WTC11 (cell line): ENCODE results near the gene SMIM26. TPM values are rescaled to one million over a fixed set of nuclear protein-coding genes. Genes with fewer than 3 reads are reported as not detected.

Experiments
- ATAC-seq: fragments of 200-7000 bp; cut with Tn5 transposase; 2 replicates; pipeline ENCODE4 v1.10.0; 2021; ENCODE audit warnings: mild to moderate bottlenecking, moderate library complexity
- CTCF ChIA-PET: fragments of 300-600 bp; sonication (Branson Sonifier 250); formaldehyde crosslinking; loops from one replicate; lab custom pipeline; 2021; ENCODE audit warnings: antibody characterized with exemption; lab: Charles Lee
- POLR2A ChIA-PET: fragments of 350-600 bp; sonication (Branson Sonifier 250); formaldehyde crosslinking; loops from one replicate; lab custom pipeline; 2021; ENCODE audit warnings: antibody characterized with exemption; lab: Charles Lee
- DNase-seq: peaks from one replicate; pipeline ENCODE4 v3.0.0; 2021; ENCODE audit warnings: low spot score
- H3K27ac Mint-ChIP-seq: 2 replicates; pipeline ENCODE4 v1.8.0; 2021; ENCODE audit warnings: mixed read lengths
- H3K27me3 Mint-ChIP-seq: 2 replicates; pipeline ENCODE4 v1.8.0; 2021; ENCODE audit warnings: low read depth, mild to moderate bottlenecking, moderate library complexity, mixed read lengths
- H3K36me3 Mint-ChIP-seq: 2 replicates; pipeline ENCODE4 v1.8.0; 2021; ENCODE audit warnings: mixed read lengths
- H3K4me1 Mint-ChIP-seq: 2 replicates; pipeline ENCODE4 v1.8.0; 2022; ENCODE audit warnings: mixed read lengths
- H3K4me3 Mint-ChIP-seq: 2 replicates; pipeline ENCODE4 v1.8.0; 2021; ENCODE audit warnings: mild to moderate bottlenecking, moderate library complexity, mixed read lengths
- H3K9me3 Mint-ChIP-seq: 2 replicates; pipeline ENCODE4 v1.8.0; 2021; ENCODE audit warnings: mixed read lengths
- ATF6 ChIP-seq: sonication (generic); formaldehyde crosslinking; IDR thresholded peaks from 2 replicates; pipeline ENCODE4 v1.8.1; 2023; ENCODE audit warnings: mild to moderate bottlenecking, missing genetic modification reagents
- CREM ChIP-seq: sonication (generic); formaldehyde crosslinking; IDR thresholded peaks from 2 replicates; pipeline ENCODE4 v1.8.1; 2022; ENCODE audit warnings: mild to moderate bottlenecking, missing genetic modification reagents, moderate library complexity
- GRHL2 ChIP-seq: fragments of 250-450 bp; sonication (Bioruptor Pico); IDR thresholded peaks from 2 replicates; pipeline ENCODE4 v1.8.0; 2022; ENCODE audit warnings: mild to moderate bottlenecking, moderate library complexity; ENCODE audit not compliant: insufficient replicate concordance, severe bottlenecking
- IRF1 ChIP-seq: sonication (generic); formaldehyde crosslinking; IDR thresholded peaks from 2 replicates; pipeline ENCODE4 v1.8.0; 2023; ENCODE audit warnings: missing genetic modification reagents
- IRF2 ChIP-seq: sonication (generic); formaldehyde crosslinking; IDR thresholded peaks from 2 replicates; pipeline ENCODE4 v1.8.0; 2022; ENCODE audit warnings: low read depth, missing genetic modification reagents, borderline replicate concordance
- JUN ChIP-seq: sonication (generic); formaldehyde crosslinking; IDR thresholded peaks from 2 replicates; pipeline ENCODE4 v1.8.0; 2023; ENCODE audit warnings: mild to moderate bottlenecking, missing genetic modification reagents
- MXD4 ChIP-seq: fragments of 250-450 bp; sonication (Bioruptor Pico); IDR thresholded peaks from 2 replicates; pipeline ENCODE4 v1.8.0; 2021; ENCODE audit warnings: mild to moderate bottlenecking, moderate library complexity, borderline replicate concordance
- NFYB ChIP-seq: sonication (generic); formaldehyde crosslinking; conservative IDR thresholded peaks from 2 replicates; pipeline ENCODE4 v1.8.0; 2022; ENCODE audit warnings: low read depth, missing genetic modification reagents
- TEAD4 ChIP-seq: sonication (generic); formaldehyde crosslinking; IDR thresholded peaks from 2 replicates; pipeline ENCODE4 v1.8.0; 2022; ENCODE audit warnings: mild to moderate bottlenecking, missing genetic modification reagents
- TP53 ChIP-seq: sonication (generic); formaldehyde crosslinking; IDR thresholded peaks from 2 replicates; pipeline ENCODE4 v1.8.1; 2023; ENCODE audit warnings: mild to moderate bottlenecking, missing genetic modification reagents
- ZNF219 ChIP-seq: sonication (generic); formaldehyde crosslinking; IDR thresholded peaks from 2 replicates; pipeline ENCODE4 v1.8.0; 2023; ENCODE audit warnings: missing genetic modification reagents, mild to moderate bottlenecking, borderline replicate concordance
- ZNF317 ChIP-seq: sonication (generic); formaldehyde crosslinking; IDR thresholded peaks from 2 replicates; pipeline ENCODE4 v1.8.1; 2023; ENCODE audit warnings: low read depth, mild to moderate bottlenecking, moderate library complexity, missing genetic modification reagents, borderline replicate concordance
- ZNF396 ChIP-seq: fragments of 250-450 bp; sonication (Bioruptor Pico); IDR thresholded peaks from 2 replicates; pipeline ENCODE4 v1.8.0; 2021; ENCODE audit warnings: mild to moderate bottlenecking, moderate library complexity, borderline replicate concordance
- total RNA-seq: library from RNA; stranded (reverse); gene quantifications from 3 replicates; pipeline ENCODE4 v1.2.3, GENCODE V29; 2021
- TF ChIP-seq, protein P1 (sequence below): fragments of 250-450 bp; sonication (Bioruptor Pico); conservative IDR thresholded peaks from 2 replicates; pipeline ENCODE4 v1.9.0; 2021; ENCODE audit warnings: mild to moderate bottlenecking
- TF ChIP-seq, protein P2 (sequence below): fragments of 200-600 bp; IDR thresholded peaks from 2 replicates; pipeline ENCODE4 v1.8.0; 2022; ENCODE audit warnings: antibody characterized with exemption
- TF ChIP-seq, protein P3 (sequence below): fragments of 250-450 bp; sonication (Bioruptor Pico); IDR thresholded peaks from 2 replicates; pipeline ENCODE4 v2.1.2; 2022; ENCODE audit warnings: mild to moderate bottlenecking, moderate library complexity
- TF ChIP-seq, protein P4 (sequence below): sonication (generic); formaldehyde crosslinking; IDR thresholded peaks from 2 replicates; pipeline ENCODE4 v1.8.1; 2022; ENCODE audit warnings: mild to moderate bottlenecking, moderate library complexity, missing genetic modification reagents
- TF ChIP-seq, protein P5 (sequence below): sonication (generic); formaldehyde crosslinking; IDR thresholded peaks from 2 replicates; pipeline ENCODE4 v1.8.0; 2022; ENCODE audit warnings: mild to moderate bottlenecking, missing genetic modification reagents
- TF ChIP-seq, protein P6 (sequence below): sonication (generic); formaldehyde crosslinking; conservative IDR thresholded peaks from 2 replicates; pipeline ENCODE4 v1.8.1; 2022; ENCODE audit warnings: mild to moderate bottlenecking, missing genetic modification reagents
- TF ChIP-seq, protein P7 (sequence below): sonication (generic); formaldehyde crosslinking; IDR thresholded peaks from 2 replicates; pipeline ENCODE4 v1.8.0; 2023; ENCODE audit warnings: mild to moderate bottlenecking, missing genetic modification reagents
- TF ChIP-seq, protein P8 (sequence below): sonication (generic); formaldehyde crosslinking; IDR thresholded peaks from 2 replicates; pipeline ENCODE4 v1.8.1; 2022; ENCODE audit warnings: low read depth, mild to moderate bottlenecking, moderate library complexity, missing genetic modification reagents, borderline replicate concordance

Gene SMIM26
- total RNA-seq, 1 experiment from 2014 or later: 71.9 TPM

DNA sequence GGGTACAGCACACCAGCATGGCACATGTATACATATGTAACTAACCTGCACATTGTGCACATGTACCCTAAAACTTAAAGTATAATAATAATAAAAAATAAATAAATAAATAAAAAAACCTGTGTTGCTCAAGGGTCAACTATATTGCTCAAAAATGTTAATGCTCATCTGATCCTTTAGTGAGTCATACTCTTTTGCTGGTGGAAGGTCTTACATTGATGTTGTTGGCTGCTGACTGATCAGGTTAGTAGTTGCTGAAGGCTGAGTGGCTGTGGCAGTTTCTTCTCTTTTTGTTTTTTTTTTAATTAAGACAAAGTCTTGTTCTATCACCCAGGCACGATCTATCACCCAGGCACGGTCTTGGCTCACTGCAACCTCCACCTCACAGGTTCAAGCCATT, 29.6 kb upstream of the SMIM26 start (continued):
- TF ChIP-seq, protein P1, sequence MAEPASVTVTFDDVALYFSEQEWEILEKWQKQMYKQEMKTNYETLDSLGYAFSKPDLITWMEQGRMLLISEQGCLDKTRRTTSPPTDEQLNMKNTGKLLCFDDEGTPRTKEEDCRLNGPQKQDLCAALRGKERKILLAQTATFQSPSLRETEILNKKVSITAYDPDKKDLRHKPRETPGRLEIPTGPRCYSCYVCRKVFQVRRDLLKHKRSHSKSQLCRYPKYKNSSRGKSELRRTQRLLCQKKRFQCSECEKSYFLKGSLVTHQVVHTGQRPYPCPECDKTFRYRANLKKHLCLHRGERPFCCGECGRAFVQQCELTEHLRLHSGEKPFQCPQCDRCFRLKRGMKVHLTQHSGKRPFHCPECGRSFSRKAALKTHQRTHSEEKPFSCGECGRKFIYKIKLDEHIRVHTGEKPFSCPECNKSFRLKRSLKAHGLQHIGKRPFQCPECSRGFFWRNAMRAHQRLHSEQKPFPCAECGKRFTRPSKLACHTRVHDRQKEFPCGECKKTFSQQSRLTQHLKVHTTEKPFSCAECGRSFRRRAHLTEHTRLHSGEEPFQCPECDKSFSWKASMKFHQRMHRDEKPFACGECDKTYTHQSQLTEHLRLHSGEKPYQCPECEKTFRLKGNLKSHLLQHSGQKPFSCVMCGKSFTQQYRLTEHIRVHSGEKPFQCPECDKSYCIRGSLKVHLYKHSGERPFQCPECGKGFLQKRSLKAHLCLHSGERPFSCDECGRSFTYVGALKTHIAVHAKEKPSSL (CRISPR knock-in tag): no peak
- no peak for TF ChIP-seq ATF6 (CRISPR knock-in tag)
- TF ChIP-seq ZNF317 (CRISPR knock-in tag): no peak
- TF ChIP-seq, protein P2, sequence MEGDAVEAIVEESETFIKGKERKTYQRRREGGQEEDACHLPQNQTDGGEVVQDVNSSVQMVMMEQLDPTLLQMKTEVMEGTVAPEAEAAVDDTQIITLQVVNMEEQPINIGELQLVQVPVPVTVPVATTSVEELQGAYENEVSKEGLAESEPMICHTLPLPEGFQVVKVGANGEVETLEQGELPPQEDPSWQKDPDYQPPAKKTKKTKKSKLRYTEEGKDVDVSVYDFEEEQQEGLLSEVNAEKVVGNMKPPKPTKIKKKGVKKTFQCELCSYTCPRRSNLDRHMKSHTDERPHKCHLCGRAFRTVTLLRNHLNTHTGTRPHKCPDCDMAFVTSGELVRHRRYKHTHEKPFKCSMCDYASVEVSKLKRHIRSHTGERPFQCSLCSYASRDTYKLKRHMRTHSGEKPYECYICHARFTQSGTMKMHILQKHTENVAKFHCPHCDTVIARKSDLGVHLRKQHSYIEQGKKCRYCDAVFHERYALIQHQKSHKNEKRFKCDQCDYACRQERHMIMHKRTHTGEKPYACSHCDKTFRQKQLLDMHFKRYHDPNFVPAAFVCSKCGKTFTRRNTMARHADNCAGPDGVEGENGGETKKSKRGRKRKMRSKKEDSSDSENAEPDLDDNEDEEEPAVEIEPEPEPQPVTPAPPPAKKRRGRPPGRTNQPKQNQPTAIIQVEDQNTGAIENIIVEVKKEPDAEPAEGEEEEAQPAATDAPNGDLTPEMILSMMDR: no peak
- TF ChIP-seq JUN: no peak

DNA sequence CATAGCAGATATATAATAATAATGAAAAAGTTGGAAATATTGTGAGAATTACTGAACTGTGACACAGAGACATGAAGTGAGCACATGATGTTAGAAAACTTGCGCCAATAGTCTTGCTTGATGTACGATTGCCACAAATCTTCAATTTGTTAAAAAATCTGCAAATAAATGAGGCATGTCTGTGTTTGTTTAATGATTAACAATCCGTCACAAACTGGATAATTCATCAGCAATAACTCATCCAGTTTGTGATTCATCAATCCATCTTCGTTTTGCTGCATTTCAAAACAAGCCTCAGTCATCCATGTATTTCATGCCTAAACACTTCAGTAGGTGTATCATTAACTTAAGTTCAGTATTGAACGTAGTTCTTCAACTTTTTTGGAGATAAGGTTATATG, 25.5 kb upstream of the SMIM26 start:
- CTCF ChIA-PET: no interaction called here
- POLR2A ChIA-PET: no interaction called here
- H3K36me3 Mint-ChIP-seq: peaks cover 57% of the 10 kb centered on the region

More for the DNA sequence above, 25.5 kb upstream of the SMIM26 start:
- Mint-ChIP-seq H3K27ac (no peak overlapping the region), H3K4me3 (no peak overlapping the region), H3K9me3 (no peaks in the 10 kb centered on the region), H3K4me1 (no peaks in the 10 kb centered on the region), H3K27me3 (no peaks in the 10 kb centered on the region)
- ATAC-seq (no peak), DNase-seq (no peak)
- TF ChIP-seq, protein P3, sequence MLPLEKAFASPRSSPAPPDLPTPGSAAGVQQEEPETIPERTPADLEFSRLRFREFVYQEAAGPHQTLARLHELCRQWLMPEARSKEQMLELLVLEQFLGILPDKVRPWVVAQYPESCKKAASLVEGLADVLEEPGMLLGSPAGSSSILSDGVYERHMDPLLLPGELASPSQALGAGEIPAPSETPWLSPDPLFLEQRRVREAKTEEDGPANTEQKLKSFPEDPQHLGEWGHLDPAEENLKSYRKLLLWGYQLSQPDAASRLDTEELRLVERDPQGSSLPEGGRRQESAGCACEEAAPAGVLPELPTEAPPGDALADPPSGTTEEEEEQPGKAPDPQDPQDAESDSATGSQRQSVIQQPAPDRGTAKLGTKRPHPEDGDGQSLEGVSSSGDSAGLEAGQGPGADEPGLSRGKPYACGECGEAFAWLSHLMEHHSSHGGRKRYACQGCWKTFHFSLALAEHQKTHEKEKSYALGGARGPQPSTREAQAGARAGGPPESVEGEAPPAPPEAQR (CRISPR knock-in tag): no peak
- TF ChIP-seq MXD4 (no peak), CREM (no peak), GRHL2 (CRISPR knock-in tag) (no peak), ZNF219 (CRISPR knock-in tag) (no peak), ZNF396 (CRISPR knock-in tag) (no peak), TP53 (CRISPR knock-in tag) (no peak), IRF2 (CRISPR knock-in tag) (no peak), NFYB (CRISPR knock-in tag) (no peak), IRF1 (CRISPR knock-in tag) (no peak), TEAD4 (CRISPR knock-in tag) (no peak)
- TF ChIP-seq, protein P4, sequence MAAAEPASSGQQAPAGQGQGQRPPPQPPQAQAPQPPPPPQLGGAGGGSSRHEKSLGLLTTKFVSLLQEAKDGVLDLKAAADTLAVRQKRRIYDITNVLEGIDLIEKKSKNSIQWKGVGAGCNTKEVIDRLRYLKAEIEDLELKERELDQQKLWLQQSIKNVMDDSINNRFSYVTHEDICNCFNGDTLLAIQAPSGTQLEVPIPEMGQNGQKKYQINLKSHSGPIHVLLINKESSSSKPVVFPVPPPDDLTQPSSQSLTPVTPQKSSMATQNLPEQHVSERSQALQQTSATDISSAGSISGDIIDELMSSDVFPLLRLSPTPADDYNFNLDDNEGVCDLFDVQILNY (CRISPR knock-in tag): no peak
- TF ChIP-seq, protein P5, sequence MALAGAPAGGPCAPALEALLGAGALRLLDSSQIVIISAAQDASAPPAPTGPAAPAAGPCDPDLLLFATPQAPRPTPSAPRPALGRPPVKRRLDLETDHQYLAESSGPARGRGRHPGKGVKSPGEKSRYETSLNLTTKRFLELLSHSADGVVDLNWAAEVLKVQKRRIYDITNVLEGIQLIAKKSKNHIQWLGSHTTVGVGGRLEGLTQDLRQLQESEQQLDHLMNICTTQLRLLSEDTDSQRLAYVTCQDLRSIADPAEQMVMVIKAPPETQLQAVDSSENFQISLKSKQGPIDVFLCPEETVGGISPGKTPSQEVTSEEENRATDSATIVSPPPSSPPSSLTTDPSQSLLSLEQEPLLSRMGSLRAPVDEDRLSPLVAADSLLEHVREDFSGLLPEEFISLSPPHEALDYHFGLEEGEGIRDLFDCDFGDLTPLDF (CRISPR knock-in tag): no peak
- TF ChIP-seq, protein P6, sequence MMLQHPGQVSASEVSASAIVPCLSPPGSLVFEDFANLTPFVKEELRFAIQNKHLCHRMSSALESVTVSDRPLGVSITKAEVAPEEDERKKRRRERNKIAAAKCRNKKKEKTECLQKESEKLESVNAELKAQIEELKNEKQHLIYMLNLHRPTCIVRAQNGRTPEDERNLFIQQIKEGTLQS (CRISPR knock-in tag): no peak
- TF ChIP-seq, protein P7, sequence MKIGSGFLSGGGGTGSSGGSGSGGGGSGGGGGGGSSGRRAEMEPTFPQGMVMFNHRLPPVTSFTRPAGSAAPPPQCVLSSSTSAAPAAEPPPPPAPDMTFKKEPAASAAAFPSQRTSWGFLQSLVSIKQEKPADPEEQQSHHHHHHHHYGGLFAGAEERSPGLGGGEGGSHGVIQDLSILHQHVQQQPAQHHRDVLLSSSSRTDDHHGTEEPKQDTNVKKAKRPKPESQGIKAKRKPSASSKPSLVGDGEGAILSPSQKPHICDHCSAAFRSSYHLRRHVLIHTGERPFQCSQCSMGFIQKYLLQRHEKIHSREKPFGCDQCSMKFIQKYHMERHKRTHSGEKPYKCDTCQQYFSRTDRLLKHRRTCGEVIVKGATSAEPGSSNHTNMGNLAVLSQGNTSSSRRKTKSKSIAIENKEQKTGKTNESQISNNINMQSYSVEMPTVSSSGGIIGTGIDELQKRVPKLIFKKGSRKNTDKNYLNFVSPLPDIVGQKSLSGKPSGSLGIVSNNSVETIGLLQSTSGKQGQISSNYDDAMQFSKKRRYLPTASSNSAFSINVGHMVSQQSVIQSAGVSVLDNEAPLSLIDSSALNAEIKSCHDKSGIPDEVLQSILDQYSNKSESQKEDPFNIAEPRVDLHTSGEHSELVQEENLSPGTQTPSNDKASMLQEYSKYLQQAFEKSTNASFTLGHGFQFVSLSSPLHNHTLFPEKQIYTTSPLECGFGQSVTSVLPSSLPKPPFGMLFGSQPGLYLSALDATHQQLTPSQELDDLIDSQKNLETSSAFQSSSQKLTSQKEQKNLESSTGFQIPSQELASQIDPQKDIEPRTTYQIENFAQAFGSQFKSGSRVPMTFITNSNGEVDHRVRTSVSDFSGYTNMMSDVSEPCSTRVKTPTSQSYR (CRISPR knock-in tag): no peak
- TF ChIP-seq, protein P8, sequence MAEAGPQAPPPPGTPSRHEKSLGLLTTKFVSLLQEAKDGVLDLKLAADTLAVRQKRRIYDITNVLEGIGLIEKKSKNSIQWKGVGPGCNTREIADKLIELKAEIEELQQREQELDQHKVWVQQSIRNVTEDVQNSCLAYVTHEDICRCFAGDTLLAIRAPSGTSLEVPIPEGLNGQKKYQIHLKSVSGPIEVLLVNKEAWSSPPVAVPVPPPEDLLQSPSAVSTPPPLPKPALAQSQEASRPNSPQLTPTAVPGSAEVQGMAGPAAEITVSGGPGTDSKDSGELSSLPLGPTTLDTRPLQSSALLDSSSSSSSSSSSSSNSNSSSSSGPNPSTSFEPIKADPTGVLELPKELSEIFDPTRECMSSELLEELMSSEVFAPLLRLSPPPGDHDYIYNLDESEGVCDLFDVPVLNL: no peak
